ENCODE results near the gene CCNB1. TPM values are rescaled to one million over a fixed set of nuclear protein-coding genes. Genes with fewer than 3 reads are reported as not detected.
"Not testable (repeated sequence)": the region's sequence is repeated elsewhere in the genome, so short reads cannot be mapped to it uniquely, and the experiment has no call there.

CCNB1 gene
- total and polyA plus RNA-seq, 4 donors = 1.0 to 82.5 (median 5.8) TPM

- no peak for TF ChIP-seq JUND (IDR thresholded peaks at IDR 0.05)
- TF ChIP-seq, protein P1, sequence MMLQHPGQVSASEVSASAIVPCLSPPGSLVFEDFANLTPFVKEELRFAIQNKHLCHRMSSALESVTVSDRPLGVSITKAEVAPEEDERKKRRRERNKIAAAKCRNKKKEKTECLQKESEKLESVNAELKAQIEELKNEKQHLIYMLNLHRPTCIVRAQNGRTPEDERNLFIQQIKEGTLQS (IDR thresholded peaks at IDR 0.05) = no peak
- TF ChIP-seq GABPA (IDR thresholded peaks at IDR 0.05 in 1 of 2, conservative IDR thresholded peaks at IDR 0.05 in 1 of 2) = peak; percentile 0 to 77
- peak; percentile 82 for TF ChIP-seq NR2F2 (IDR thresholded peaks at IDR 0.05)
These were observed 50.9 kb downstream of the CCNB1 start (continued) for GRCh38 chr5:69217548-69218526.

- peaks cover 0 to 2% (median 0%) of the 10 kb centered on the region in 4 donors for H3K36me3 ChIP-seq (ENCODE audit: control insufficient read depth in 4 of 4, insufficient read depth in 3 of 4, low read depth in 1 of 4, low read length in 3 of 4)
- H3K9me3 ChIP-seq (ENCODE audit: control insufficient read depth in 4 of 4, low read length in 3 of 4) = no peaks in the 10 kb centered on the region
- H3K27me3 ChIP-seq (ENCODE audit: control insufficient read depth in 4 of 4, insufficient read depth in 4 of 4, low read length in 3 of 4) = no peaks in the 10 kb centered on the region
- DNase-seq (ENCODE audit: low spot score) = no peak
- H3K27ac ChIP-seq (ENCODE audit: low read depth in 1 of 2, low read length in 2 of 2) = no peak overlapping the region
- H3K4me3 ChIP-seq (ENCODE audit: low read depth in 1 of 3, low read length in 3 of 3) = no peak overlapping the region
- peaks cover 2 to 17% (median 15%) of the 10 kb centered on the region in 4 donors for H3K4me1 ChIP-seq (ENCODE audit: control insufficient read depth in 4 of 4, insufficient read depth in 4 of 4, low read length in 3 of 4)
- TF ChIP-seq HNF4G (IDR thresholded peaks at IDR 0.05) = no peak
- TF ChIP-seq SP1 (IDR thresholded peaks at IDR 0.05) = no peak
- TF ChIP-seq, protein P2, sequence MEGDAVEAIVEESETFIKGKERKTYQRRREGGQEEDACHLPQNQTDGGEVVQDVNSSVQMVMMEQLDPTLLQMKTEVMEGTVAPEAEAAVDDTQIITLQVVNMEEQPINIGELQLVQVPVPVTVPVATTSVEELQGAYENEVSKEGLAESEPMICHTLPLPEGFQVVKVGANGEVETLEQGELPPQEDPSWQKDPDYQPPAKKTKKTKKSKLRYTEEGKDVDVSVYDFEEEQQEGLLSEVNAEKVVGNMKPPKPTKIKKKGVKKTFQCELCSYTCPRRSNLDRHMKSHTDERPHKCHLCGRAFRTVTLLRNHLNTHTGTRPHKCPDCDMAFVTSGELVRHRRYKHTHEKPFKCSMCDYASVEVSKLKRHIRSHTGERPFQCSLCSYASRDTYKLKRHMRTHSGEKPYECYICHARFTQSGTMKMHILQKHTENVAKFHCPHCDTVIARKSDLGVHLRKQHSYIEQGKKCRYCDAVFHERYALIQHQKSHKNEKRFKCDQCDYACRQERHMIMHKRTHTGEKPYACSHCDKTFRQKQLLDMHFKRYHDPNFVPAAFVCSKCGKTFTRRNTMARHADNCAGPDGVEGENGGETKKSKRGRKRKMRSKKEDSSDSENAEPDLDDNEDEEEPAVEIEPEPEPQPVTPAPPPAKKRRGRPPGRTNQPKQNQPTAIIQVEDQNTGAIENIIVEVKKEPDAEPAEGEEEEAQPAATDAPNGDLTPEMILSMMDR (IDR thresholded peaks at IDR 0.05; ENCODE audit: low read depth, low read length, missing input control) = no peak
- TF ChIP-seq, protein P3, sequence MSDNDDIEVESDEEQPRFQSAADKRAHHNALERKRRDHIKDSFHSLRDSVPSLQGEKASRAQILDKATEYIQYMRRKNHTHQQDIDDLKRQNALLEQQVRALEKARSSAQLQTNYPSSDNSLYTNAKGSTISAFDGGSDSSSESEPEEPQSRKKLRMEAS (IDR thresholded peaks at IDR 0.05) = no peak
- TF ChIP-seq, protein P4, sequence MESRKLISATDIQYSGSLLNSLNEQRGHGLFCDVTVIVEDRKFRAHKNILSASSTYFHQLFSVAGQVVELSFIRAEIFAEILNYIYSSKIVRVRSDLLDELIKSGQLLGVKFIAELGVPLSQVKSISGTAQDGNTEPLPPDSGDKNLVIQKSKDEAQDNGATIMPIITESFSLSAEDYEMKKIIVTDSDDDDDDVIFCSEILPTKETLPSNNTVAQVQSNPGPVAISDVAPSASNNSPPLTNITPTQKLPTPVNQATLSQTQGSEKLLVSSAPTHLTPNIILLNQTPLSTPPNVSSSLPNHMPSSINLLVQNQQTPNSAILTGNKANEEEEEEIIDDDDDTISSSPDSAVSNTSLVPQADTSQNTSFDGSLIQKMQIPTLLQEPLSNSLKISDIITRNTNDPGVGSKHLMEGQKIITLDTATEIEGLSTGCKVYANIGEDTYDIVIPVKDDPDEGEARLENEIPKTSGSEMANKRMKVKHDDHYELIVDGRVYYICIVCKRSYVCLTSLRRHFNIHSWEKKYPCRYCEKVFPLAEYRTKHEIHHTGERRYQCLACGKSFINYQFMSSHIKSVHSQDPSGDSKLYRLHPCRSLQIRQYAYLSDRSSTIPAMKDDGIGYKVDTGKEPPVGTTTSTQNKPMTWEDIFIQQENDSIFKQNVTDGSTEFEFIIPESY (IDR thresholded peaks at IDR 0.05) = no peak
- no peak for TF ChIP-seq HNF4A (conservative IDR thresholded peaks at IDR 0.05)
- TF ChIP-seq TAF1 (conservative IDR thresholded peaks at IDR 0.05) = no peak
- TF ChIP-seq EGR1 (IDR thresholded peaks at IDR 0.05; ENCODE audit: low read depth in 2 of 2) = no peak
- no peak for TF ChIP-seq RAD21 (IDR thresholded peaks at IDR 0.05)
- TF ChIP-seq, protein P5, sequence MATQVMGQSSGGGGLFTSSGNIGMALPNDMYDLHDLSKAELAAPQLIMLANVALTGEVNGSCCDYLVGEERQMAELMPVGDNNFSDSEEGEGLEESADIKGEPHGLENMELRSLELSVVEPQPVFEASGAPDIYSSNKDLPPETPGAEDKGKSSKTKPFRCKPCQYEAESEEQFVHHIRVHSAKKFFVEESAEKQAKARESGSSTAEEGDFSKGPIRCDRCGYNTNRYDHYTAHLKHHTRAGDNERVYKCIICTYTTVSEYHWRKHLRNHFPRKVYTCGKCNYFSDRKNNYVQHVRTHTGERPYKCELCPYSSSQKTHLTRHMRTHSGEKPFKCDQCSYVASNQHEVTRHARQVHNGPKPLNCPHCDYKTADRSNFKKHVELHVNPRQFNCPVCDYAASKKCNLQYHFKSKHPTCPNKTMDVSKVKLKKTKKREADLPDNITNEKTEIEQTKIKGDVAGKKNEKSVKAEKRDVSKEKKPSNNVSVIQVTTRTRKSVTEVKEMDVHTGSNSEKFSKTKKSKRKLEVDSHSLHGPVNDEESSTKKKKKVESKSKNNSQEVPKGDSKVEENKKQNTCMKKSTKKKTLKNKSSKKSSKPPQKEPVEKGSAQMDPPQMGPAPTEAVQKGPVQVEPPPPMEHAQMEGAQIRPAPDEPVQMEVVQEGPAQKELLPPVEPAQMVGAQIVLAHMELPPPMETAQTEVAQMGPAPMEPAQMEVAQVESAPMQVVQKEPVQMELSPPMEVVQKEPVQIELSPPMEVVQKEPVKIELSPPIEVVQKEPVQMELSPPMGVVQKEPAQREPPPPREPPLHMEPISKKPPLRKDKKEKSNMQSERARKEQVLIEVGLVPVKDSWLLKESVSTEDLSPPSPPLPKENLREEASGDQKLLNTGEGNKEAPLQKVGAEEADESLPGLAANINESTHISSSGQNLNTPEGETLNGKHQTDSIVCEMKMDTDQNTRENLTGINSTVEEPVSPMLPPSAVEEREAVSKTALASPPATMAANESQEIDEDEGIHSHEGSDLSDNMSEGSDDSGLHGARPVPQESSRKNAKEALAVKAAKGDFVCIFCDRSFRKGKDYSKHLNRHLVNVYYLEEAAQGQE (IDR thresholded peaks at IDR 0.05) = no peak
- TF ChIP-seq JUND (IDR thresholded peaks at IDR 0.05) = no peak
- TF ChIP-seq NR2F2 (IDR thresholded peaks at IDR 0.05) = no peak
- TF ChIP-seq FOXA1 (IDR thresholded peaks at IDR 0.05) = no peak
- no peak overlapping the region for H3K9ac ChIP-seq (ENCODE audit: low read depth in 1 of 2, low read length in 2 of 2)
These were observed 53.0 kb downstream of the CCNB1 start for GRCh38 chr5:69219939-69220338.

GRCh38 chr5:69220371-69220770 lies 53.4 kb downstream of the CCNB1 start:
- not testable (repeated sequence) for H3K36me3 ChIP-seq (ENCODE audit: control insufficient read depth in 4 of 4, insufficient read depth in 3 of 4, low read depth in 1 of 4, low read length in 3 of 4); H3K27ac ChIP-seq (ENCODE audit: low read depth in 1 of 2, low read length in 2 of 2)

DNA sequence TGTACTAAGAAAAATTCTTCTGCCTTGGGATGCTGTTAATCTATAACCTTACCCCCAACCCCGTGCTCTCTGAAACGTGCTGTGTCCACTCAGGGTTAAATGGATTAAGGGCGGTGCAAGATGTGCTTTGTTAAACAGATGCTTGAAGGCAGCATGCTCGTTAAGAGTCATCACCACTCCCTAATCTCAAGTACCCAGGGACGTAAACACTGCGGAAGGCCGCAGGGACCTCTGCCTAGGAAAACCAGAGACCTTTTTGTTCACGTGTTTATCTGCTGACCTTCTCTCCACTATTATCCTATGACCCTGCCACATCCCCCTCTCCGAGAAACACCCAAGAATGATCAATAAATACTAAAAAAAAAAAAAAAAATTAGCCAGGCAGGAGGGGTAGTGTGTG lies 53.9 kb downstream of the CCNB1 start:
- not testable (repeated sequence) for H3K9me3 ChIP-seq (ENCODE audit: control insufficient read depth in 4 of 4, low read length in 3 of 4); H3K36me3 ChIP-seq (ENCODE audit: control insufficient read depth in 4 of 4, insufficient read depth in 3 of 4, low read depth in 1 of 4, low read length in 3 of 4); H3K27ac ChIP-seq (ENCODE audit: low read depth in 1 of 2, low read length in 2 of 2); H3K9ac ChIP-seq (ENCODE audit: low read depth in 1 of 2, low read length in 2 of 2); H3K27me3 ChIP-seq (ENCODE audit: control insufficient read depth in 4 of 4, insufficient read depth in 4 of 4, low read length in 3 of 4); DNase-seq (ENCODE audit: low spot score); H3K4me3 ChIP-seq (ENCODE audit: low read depth in 1 of 3, low read length in 3 of 3)
- peaks cover 3 to 18% (median 15%) of the 10 kb centered on the region in 4 donors for H3K4me1 ChIP-seq (ENCODE audit: control insufficient read depth in 4 of 4, insufficient read depth in 4 of 4, low read length in 3 of 4)
- WGBS = 38% methylated on average over 9 of the region's 9 CpGs

More at GRCh38 chr5:69220371-69220770, 53.4 kb downstream of the CCNB1 start:
- not testable (repeated sequence) for DNase-seq (ENCODE audit: low spot score); H3K9ac ChIP-seq (ENCODE audit: low read depth in 1 of 2, low read length in 2 of 2); H3K9me3 ChIP-seq (ENCODE audit: control insufficient read depth in 4 of 4, low read length in 3 of 4); H3K4me3 ChIP-seq (ENCODE audit: low read depth in 1 of 3, low read length in 3 of 3); H3K27me3 ChIP-seq (ENCODE audit: control insufficient read depth in 4 of 4, insufficient read depth in 4 of 4, low read length in 3 of 4)
- peaks cover 2 to 17% (median 15%) of the 10 kb centered on the region in 4 donors for H3K4me1 ChIP-seq (ENCODE audit: control insufficient read depth in 4 of 4, insufficient read depth in 4 of 4, low read length in 3 of 4)
- WGBS = 97% methylated on average over 18 of the region's 18 CpGs

Data from liver (tissue), 9 donors.